Measurements from ENCODE around the gene VMP1.
"Not testable (repeated sequence)": the region's sequence is repeated elsewhere in the genome, so short reads cannot be mapped to it uniquely, and the experiment has no call there.

VMP1 gene

GRCh38 chr17:59783221-59784047 is 76.0 kb downstream of the VMP1 start:
- DNase-seq: no peak

GRCh38 chr17:59785091-59785799 is 77.8 kb downstream of the VMP1 start:
- DNase-seq: no peak

- peak; percentile 23 for DNase-seq
Observed at GRCh38 chr17:59786213-59786535, 78.7 kb downstream of the VMP1 start.

- DNase-seq: peak; percentile 39
Observed at GRCh38 chr17:59786536-59787319, 79.3 kb downstream of the VMP1 start.

- DNase-seq: not testable (repeated sequence)
Observed at GRCh38 chr17:59789849-59790248, 82.4 kb downstream of the VMP1 start.

GRCh38 chr17:59790418-59790817 is 83.0 kb downstream of the VMP1 start:
- not testable (repeated sequence) for DNase-seq

GRCh38 chr17:59790910-59791309 is 83.5 kb downstream of the VMP1 start:
- DNase-seq: no peak

- DNase-seq: no peak
Observed at GRCh38 chr17:59791603-59792457, 84.4 kb downstream of the VMP1 start.

- DNase-seq: not testable (repeated sequence)
Observed at GRCh38 chr17:59792458-59792823, 85.0 kb downstream of the VMP1 start.

- no peak for DNase-seq
Observed at GRCh38 chr17:59793205-59793604, 85.8 kb downstream of the VMP1 start.

- DNase-seq: no peak
Observed at GRCh38 chr17:59796138-59796537, 88.7 kb downstream of the VMP1 start.

- no peak for DNase-seq
Observed at GRCh38 chr17:59796785-59797205, 89.3 kb downstream of the VMP1 start.

GRCh38 chr17:59798111-59798510 is 90.7 kb downstream of the VMP1 start:
- no peak for DNase-seq

- DNase-seq: no peak
Observed at GRCh38 chr17:59800530-59800942, 93.1 kb downstream of the VMP1 start.

GRCh38 chr17:59802160-59802559 is 94.7 kb downstream of the VMP1 start:
- no peak for DNase-seq

- DNase-seq: no peak
Observed at GRCh38 chr17:59804901-59805465, 97.5 kb downstream of the VMP1 start.

GRCh38 chr17:59806322-59806721 is 98.9 kb downstream of the VMP1 start:
- not testable (repeated sequence) for DNase-seq

- no peak for DNase-seq
Observed at GRCh38 chr17:59807892-59808509, 100.5 kb downstream of the VMP1 start.

GRCh38 chr17:59810894-59811153 is 103.4 kb downstream of the VMP1 start:
- no peak for DNase-seq

- no peak for DNase-seq
Observed at GRCh38 chr17:59811209-59811608, 103.8 kb downstream of the VMP1 start.

- no peak for DNase-seq
Observed at GRCh38 chr17:59812139-59812538, 104.7 kb downstream of the VMP1 start.

GRCh38 chr17:59814276-59814675 is 106.8 kb downstream of the VMP1 start:
- no peak for DNase-seq

Measured in stimulated activated CD4-positive, alpha-beta T cell treated with anti-CD3 and anti-CD28 coated beads, Interleukin-12 subunit alpha, Interleukin-12 subunit beta, amount 100 ng/mL, for 4 hours (primary cell).